GM19438 (cell line): ENCODE data around the gene COP1.
"Not testable (repeated sequence)": the region's sequence is repeated elsewhere in the genome, so short reads cannot be mapped to it uniquely, and the experiment has no call there.

Experiments used
- ATAC-seq: cut with Tn5 transposase; IDR thresholded peaks from one replicate; pipeline ENCODE4 v1.9.1; 2021; ENCODE audit warnings: low read depth; ENCODE audit not compliant: unreplicated experiment

The COP1 gene

GRCh38 chr1:176051402-176051801 is 155.7 kb downstream of the COP1 start:
- no peak for ATAC-seq

GRCh38 chr1:176049582-176049981 is 157.5 kb downstream of the COP1 start:
- ATAC-seq, result no peak

DNA sequence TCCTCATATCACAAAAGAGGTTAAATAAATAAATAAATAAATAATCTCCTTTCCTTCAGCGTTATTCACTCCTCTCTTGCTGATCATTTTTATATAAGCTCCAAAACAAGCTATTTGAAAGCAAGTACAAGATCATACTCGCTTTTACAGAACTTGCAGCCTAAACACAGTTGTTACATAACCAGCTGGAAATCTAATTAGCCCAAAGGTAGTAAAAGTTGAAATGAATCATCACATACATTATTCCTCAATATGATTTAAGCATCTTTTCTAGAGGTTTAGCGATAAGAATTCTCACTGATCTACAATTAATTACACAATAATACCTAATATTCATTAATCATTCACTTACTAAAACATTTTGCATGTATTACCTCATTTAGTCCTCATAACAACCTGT is 160.2 kb downstream of the COP1 start:
- no peak for ATAC-seq

DNA sequence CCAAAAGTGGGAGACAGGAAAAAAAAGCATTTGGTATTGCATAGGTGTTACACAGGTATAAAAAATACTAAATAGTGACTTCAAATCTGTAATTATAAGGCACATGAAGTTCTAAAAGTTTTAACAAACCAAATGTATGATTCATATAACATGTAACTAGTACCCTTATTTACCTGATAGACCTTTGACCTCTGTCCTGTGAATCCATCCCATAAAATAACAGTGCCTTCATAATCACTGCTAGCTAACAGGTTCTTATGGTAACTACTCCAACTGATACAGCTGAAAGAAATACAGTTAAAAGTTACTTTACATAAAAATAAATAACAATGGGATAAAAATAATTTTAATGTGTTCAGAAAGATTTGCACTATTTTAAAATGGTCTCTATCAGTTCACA is 163.5 kb downstream of the COP1 start:
- no peak for ATAC-seq

- ATAC-seq, result no peak
Observed at GRCh38 chr1:176033881-176034280, 173.2 kb downstream of the COP1 start.

- ATAC-seq, result no peak
Observed at GRCh38 chr1:176033474-176033873, 173.6 kb downstream of the COP1 start.

- ATAC-seq, result no peak
Observed at GRCh38 chr1:176032040-176032645, 174.9 kb downstream of the COP1 start.

GRCh38 chr1:176029609-176030008 is 177.5 kb downstream of the COP1 start:
- no peak for ATAC-seq

- ATAC-seq, result no peak
Observed at GRCh38 chr1:176029155-176029554, 177.9 kb downstream of the COP1 start.

DNA sequence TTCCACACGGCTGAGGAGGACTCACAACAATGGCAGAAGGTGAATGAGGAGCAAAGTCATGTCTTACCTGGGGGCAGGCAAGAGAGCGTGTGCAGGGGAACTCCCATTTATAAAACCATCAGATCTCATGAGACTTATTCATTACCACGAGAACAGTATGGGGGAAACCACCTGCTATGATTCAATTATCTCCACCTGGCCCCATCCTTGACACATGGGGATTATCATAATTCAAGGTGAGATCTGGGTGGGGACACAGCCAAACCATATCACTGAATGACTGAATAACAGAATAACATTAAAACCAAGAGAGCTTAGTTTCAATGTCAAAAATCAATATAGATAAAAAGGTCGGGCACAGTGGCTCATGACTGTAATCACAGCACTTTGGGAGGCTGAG is 179.2 kb downstream of the COP1 start:
- not testable (repeated sequence) for ATAC-seq

GRCh38 chr1:176022574-176022973 is 184.5 kb downstream of the COP1 start:
- ATAC-seq, result no peak

DNA sequence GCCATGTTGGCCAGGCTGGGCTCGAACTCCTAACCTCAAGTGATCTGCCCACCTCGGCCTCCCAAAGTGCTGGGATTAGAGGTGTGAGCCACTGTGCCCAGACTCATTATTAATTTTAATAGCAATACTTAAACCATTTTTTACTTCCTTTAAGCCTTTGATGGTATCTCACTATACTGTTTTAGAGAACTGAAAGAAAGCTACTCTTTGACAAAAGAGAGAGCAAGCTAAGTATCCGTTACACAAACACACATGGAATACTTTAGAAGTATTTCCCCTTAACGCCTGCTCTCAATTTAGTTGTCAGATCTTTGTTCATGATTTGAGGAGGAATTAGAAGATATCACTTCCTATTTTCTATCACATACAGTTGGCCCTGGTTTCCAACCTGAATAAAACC is 189.4 kb downstream of the COP1 start:
- ATAC-seq, result no peak

DNA sequence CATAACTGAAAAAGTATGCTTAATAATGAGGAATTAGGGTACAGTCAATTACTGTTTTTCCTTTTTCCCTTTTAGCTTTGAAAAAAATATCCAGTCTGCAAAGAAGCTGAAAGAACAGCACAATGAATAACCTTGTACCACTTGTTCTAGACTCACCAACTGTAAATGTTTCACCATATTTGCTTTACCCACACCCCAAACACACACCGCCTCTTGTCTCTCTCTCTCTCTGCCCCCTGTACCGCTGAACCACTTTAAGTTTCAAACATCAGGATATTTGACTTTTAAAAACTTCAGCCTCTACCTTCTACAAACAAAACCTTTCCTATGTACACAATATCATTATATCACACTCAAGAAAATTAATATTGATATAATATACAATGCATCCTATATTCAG is 197.1 kb downstream of the COP1 start:
- ATAC-seq, result no peak

DNA sequence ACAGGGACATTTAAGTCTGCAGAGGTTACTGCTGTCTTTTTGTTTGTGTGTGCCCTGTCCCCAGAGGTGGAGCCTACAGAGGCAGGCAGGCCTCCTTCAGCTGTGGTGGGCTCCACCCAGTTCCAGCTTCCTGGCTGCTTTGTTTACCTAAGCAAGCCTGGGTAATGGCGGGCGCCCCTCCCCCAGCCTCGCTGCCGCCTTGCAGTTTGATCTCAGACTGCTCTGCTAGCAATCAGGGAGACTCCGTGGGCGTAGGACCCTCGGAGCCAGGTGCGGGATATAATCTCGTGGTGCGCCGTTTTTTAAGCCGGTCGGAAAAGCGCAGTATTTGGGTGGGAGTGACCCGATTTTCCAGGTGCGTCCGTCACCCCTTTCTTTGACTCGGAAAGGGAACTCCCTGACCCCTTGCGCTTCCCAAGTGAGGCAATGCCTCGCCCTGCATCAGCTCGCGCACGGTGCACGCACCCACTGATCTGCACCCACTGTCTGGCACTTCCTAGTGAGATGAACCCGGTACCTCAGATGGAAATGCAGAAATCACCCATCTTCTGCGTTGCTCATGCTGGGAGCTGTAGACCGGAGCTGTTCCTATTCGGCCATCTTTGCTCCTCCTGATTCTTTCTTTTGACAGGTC is 199.2 kb downstream of the COP1 start:
- ATAC-seq, result not testable (repeated sequence)

- not testable (repeated sequence) for ATAC-seq
Observed at GRCh38 chr1:175994660-175995059, 212.4 kb downstream of the COP1 start.

GRCh38 chr1:175992825-175993224 is 214.3 kb downstream of the COP1 start:
- ATAC-seq, result not testable (repeated sequence)

GRCh38 chr1:175992202-175992601 is 214.9 kb downstream of the COP1 start:
- not testable (repeated sequence) for ATAC-seq

GRCh38 chr1:175984813-175985212 is 222.3 kb downstream of the COP1 start:
- ATAC-seq, result no peak

DNA sequence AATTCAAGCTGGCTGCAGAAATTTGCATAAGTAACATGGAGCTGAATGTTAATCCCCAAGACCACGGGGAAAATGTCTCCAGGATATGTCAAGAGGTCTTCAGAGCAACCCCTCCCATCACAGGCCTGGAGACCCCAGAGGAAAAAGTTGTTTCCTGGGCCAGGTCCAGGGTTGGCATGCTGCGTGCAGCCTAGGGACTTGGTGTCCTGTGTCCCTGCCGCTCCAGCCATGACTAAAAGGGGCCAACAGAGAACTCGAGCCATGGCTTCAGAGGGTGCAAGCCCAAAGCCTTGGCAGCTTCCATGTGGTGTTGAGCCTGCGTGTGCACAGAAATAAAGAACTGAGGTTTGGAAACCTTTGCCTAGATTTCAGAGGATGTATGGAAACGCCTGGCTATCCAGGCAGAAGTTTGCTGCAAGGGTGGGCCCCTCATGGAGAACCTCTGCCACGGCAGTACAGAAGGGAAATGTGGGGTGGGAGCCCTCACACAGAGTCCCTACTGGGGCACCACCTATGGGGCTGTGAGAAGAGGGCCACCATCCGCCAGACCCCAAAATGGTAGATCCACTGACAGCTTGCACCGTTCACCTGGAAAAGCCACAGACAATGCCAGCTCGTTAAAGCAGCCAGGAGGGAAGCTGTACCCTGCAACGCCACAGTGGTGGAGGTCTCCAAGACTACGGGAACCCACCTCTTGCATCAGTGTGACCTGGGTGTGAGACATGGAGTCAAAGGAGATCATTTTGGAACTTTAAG is 222.9 kb downstream of the COP1 start:
- ATAC-seq, result no peak

GRCh38 chr1:175983363-175983762 is 223.7 kb downstream of the COP1 start:
- not testable (repeated sequence) for ATAC-seq

- no peak for ATAC-seq
Observed at GRCh38 chr1:175981128-175981527, 226.0 kb downstream of the COP1 start.

DNA sequence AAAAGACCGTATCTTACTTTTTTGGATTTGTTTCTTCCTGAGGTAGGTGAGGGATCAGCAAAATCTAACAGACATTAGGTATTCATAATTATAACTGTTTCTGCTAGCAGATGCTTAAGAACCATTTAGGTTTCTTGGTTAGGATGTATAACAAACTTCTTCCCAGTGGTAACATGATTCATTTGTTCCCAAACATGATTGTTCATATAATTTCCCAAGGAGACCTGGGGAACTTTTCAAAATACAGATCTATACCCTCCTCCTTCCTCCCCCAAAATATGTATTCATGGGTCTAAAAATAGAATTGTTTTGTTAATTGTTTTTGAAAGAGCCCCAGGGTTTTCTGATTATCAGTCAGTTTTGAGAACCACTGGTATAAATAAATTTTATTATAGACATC is 228.2 kb downstream of the COP1 start:
- ATAC-seq, result no peak
